ENCODE measurements around the gene ZBTB44.

GRCh38 chr11:130190371-130190881, 124.3 kb downstream of the ZBTB44 start:
- TF ChIP-seq POLR2A (IDR thresholded peaks at IDR 0.05) (no peak), CTCF (IDR thresholded peaks at IDR 0.05) (no peak)
